DMS153 treated with DMSO at 0.1 percent for 48 hours (cell line): ENCODE data around the gene MCCC1.
"Not testable (repeated sequence)": the region's sequence is repeated elsewhere in the genome, so short reads cannot be mapped to it uniquely, and the experiment has no call there.

Experiments
- DNase-seq: peaks from one replicate; lab custom pipeline; 2025; ENCODE audit not compliant: unreplicated experiment; lab: John Stamatoyannopoulos, UW

Gene MCCC1

DNA sequence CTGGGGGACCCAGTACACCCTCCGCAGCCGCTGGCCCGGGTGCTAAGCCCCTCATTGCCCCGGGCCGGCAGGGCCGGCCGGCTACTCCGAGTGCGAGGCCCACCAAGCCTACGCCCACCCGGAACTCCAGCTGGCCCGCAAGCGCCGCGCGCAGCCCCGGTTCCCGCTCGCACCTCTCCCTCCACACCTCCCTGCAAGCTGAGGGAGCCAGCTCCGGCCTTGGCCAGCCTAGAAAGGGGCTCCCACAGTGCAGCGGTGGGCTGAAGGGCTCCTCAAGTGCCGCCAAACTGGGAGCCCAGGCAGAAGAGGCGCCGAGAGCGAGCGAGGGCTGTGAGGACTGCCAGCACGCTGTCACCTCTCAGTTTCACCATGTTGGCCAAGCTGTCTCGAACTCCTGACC, 4.7 kb upstream of the MCCC1 start:
- not testable (repeated sequence) for DNase-seq

DNA sequence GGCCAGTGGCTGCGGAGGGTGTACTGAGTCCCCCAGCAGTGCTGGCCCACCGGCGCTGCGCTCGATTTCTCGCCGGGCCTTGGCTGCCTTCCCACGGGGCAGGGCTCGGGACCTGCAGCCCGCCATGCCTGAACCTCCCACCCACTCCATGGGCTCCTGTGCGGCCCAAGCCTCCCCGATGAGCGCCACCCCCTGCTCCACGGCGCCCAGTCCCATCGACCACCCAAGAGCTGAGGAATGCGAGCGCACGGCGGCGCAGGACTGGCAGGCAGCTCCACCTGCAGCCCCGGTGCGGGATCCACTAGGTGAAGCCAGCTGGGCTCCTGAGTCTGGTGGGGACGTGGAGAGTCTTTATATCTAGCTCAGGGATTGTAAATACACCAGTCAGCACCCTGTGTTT, 1.7 kb upstream of the MCCC1 start:
- not testable (repeated sequence) for DNase-seq

DNA sequence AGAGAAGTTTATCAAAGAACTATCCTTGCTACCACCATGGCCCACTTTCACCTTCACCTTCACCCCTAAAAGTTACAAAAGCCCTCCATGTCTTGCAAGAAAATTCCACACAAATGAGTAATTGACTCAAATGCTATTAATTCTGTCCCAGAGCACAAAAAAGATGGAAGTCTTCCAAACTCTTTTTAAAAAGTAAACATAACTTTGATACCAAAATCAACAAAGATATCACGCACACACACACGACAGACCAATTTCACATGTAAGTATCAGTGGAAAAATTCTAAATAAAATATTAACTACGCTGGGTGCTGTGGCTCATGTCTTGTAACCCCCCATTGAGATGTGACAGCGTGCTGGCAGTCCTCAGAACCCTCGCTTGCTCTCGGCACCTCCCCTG, 1.1 kb upstream of the MCCC1 start:
- no peak for DNase-seq

DNA sequence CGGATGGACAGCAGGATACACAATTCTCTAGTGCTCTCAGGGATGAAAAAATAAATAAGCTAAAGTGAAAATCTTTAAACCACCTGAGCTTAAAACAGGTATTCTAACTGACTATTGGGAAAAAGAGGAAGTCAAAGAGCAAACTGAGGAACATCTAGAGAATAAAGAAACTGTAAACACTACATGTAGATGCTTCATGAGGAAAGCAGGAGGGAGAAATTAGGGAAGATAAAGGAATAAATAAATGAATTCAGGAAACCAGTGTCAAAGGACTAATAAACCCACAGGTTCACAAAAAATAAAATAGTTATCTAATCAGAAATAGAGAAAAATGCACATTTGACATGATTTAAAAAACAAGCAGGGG, 525 bp upstream of the MCCC1 start:
- DNase-seq, result no peak

DNA sequence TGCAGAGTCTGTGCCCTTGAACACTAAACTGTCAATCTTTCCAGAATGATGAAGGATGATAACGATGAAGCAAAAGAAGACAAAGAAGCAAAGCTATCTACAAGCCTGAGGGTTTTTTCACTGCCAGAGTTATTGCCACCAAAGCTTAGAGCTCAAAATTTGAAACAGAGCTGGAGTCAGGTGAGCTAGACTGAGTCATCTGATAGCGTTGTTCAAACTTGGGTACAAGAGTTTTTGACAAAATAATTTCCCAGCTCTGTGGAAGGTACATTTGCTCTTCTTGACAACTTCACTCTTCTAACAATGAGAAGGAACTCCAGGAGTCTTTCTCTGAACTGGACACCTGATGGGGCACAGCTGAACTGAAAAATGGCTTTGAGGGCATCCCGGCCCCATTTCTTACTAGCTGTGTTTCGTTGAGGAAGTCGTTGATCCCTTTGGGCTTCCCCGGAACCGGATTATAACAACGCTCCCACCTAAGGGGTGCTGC, 715 bp downstream of the MCCC1 start:
- DNase-seq, result no peak

DNA sequence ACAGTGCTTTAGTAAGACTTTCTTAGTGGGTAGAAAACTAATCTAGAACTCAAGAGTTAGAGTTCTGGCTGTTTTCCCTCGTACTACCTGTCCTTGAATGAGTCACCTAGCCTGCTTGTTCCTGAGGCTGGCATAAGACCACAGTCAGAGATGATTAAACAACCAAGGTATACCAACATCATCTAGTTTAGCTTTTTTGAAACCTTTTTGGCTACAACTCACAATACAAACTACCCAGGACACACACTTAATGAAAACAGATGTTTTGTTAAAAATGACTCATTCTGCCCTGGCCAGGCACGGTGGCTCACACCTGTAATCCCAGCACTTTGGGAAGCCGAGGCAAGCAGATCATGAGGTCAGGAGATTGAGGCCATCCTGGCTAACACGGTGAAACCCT, 4.6 kb downstream of the MCCC1 start:
- no peak for DNase-seq

DNA sequence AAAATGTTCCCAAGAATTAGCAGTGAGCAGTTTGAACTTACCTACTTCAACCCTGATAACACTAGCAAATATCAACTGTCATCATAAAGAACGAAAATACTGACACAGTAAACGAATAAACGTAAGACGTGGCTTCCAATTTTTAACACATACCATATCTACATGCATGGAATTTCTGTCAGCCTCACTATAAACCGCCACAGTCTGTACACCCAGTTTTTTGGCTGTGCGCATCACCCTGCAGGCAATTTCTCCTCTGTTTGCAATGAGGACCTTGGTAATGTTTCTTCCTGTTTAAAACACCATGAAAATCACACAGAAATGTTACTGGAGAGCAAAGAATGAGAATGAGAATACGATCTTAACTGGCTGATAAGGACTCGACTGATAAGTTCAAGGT, 7.0 kb downstream of the MCCC1 start:
- no peak for DNase-seq

DNA sequence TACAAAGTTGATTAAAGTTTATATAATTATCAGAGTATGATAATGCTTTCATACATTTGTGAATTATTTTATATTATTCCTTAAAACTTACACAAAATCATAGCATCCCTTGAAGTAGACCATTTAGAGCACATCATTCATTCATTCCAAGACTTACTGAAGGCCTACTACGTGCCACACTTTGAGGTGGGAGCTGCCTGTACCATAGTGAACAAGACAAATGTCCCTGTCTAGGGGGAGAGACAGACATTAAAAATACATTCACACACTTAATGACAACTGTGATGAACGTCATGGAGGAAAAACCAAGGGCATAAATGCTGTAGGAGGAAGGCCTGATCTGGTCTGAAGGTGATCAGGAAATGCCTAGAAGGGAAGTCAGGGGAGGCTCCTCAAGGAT, 12.1 kb downstream of the MCCC1 start:
- DNase-seq, result no peak

DNA sequence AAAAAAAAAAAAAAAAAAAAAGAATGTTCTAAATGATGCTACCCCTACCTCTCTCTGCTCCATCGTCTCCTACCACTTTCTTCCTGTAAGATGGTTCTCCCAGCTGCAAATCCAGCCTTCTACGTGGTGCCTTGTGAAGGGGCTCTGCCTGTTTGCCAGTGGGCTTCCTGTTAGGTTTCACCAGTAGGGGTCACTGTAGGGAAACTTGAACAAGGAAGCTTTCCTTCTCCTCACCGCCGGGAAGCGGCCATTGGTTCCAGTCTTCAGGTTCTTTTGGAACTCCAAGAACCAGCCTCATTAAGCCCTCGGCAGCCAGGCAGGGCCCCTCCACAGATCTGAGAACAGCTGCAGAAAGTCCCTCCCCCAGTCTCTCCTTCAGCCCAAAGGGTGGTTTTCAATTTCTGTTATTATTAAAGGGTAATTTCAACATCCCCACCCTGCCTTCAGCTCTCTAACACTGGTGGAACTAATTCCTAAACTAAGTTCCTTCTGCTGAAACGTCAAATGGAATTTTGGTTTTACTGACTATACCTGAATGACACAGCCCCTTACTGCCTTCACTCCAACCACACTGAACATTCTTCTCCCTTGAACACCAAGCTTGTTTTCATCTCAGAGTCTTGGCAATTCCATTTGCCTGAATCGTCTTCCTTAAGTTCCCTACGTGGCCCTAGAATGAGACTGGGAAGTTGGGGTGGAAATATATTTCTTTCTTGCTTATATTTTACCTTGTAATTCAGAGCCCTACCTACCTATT, 13.5 kb downstream of the MCCC1 start:
- DNase-seq, result no peak

DNA sequence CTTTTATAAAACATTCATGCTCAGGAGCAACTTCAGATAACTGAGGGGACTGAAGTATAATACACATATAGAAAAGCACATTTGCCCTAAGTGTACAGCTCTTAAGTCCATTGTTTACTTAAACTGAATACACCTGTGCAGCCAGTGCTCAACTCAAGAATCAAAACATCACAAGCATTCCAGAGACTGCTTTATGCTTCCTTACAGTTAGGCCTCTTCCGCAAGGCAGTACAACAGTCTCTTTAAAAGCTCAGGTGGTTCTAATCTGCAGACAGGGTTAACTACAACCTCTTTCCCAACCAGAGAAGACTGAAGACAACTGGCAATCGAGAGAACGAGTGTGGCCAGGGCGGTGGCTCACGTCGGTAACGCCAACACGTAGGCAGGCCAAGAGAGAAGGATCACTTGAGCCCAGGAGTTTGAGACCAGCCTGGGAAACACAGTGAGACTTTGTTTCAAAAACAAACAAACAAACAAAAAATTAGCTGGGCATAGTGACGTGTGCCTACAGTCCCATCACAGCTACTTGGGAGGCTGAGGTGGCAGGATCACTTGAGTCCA, 16.9 kb downstream of the MCCC1 start:
- DNase-seq, result no peak

DNA sequence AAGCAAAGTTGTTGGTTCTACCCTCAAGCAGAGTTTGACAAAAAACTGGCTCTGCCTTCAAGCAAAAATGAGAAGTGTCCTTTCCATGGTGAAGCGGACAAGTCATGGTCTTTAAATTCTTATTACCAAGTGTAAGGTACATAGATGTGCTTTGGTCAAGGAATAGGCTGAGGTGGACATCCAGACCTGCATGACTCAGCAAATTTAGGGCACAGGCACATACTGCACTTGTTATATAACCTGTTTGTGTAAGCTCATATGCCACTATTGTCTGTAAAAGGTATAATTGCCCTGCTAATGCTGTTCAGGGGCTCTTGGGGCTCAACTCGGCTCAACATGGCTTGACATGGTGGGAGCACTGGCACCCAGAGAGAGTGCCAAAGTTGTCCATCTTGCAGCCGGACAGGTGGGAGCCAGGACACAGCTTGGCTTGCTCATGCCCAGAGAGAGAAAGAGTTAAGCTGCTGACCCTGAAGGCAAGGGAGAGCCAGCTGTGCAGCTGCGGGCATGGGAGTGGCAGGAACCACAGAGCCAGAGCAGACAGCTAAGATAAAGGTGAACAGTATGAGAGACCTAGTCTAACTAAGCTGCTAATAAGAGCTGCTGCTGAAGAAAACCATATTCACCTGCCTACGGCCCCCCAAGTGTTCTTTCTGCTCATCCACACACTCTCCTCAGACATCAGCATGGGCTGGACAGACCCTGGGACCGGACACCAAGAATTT, 17.7 kb downstream of the MCCC1 start:
- no peak for DNase-seq

DNA sequence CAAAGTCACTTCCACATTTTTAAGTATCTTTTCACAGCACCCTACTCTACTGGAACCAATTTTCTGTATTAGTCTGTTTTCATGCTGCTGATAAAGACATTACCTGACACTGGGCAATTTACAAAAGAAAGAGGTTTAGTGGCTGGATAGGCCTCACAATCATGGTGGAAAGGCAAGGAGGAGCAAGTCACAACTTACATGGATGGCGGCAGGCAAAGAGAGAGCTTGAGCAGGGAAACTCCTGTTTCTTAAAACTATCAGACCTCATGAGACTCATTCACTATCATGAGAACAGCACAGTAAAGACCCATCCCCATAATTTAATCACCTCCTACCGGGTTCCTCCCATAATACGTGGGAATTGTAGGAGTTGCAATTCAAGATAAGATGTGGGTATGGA, 18.7 kb downstream of the MCCC1 start:
- no peak for DNase-seq

DNA sequence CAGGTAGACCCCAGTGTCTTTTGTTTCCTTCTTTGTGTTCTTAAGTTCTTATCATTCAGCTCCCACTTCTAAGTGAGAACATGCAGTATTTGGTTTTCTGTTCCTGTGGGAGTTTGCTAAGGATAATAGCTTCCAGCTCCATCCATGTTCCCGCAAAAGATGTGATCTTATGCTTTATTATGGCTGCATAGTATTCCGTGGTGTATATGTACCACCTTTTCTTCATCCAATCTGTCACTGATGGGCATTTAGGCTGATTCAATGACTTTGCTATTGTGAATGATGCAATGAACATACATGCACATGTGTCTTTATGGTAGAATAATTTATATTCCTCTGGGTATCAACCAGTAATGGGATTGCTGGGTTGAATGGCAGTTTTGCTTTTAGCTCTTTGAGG, 24.4 kb downstream of the MCCC1 start:
- no peak for DNase-seq

DNA sequence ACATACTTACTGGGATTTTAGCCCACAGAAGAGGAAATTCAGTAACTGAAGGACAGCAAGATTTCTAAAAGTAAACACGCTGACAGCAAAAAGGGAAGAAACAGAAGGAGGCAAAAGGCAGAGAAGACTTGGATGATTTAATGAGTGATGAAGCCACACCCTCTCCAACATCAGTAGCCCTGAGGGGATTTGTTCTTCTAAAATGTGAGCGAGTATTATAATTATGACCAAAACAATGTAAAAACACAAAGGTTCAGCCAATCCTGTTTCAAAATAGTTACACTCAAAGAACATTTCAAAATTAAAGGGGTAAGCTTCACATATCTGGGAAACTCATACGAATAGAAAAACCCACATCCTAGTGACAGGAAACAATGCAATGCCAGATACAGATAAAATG, 25.0 kb downstream of the MCCC1 start:
- no peak for DNase-seq

DNA sequence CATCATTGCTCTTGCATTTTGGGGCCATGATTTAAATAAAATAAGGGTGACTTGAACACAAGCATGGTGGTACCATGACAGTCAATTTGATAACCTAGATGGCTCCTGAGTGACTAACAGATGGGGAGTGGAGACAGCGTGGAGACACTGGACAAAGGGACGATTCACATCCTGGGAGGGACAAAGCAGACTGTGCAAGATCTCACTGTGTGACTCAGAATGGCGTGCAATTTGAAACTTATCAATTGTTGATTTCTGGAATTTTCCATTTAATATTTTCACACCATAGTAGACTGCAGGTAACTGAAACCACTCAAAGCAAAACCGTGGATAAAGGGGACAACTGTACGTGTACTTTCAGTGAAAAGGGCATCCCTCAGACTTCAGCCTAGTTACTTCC, 25.5 kb downstream of the MCCC1 start:
- DNase-seq, result no peak

DNA sequence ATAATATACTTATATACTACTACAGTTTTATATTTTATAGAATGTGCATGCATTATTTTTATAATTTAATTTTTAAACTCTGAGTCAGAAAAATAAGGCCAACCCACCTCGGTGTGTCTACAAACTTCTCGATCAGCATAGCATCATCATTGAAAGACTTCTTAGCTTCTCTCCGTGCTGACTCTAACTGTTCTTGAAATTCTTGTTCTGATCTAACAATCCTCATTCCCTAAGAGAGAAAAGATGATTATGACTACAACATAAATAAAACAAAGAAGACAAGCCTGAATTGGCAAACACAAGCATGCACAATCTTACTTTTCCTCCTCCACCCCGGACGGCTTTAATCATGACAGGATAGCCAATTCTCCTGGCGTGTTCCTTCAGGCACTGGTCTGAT, 28.4 kb downstream of the MCCC1 start:
- DNase-seq, result no peak

DNA sequence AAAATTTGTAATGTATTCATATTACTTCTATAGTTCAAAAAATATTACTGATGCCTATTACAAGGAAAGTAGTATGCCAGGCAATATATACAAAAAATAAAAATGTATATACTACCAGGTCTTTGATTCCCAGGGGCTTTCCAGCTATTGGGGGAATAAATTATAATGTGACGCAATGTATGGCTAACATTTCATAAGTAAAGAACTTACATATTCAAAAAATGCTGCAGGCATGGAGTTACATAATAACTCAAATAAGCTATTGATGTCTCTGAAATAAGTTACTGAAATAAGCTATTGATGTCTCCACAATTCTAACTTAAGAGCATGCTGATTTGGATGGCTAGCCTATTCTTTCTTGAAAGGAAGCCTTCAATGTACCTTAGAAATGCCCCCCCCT, 30.2 kb downstream of the MCCC1 start:
- DNase-seq, result no peak

DNA sequence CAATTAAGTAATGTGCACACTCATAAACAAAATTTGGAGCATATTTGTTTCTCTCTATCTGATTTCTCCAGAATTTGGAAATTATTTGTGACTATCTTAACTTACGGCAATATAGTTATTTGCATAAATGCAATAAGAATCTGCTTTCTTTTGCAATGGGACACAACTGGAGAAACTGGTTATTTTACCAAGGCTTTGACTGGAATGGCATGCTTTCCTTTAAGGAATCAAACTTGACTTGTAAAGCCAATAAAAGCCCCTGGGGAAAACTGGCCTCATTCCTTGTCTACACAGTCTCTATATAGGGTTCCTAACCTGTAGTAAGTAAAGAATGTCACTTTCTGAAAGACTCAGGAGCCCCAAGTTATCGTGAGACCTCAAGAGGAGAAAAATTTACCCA, 32.4 kb downstream of the MCCC1 start:
- not testable (repeated sequence) for DNase-seq

DNA sequence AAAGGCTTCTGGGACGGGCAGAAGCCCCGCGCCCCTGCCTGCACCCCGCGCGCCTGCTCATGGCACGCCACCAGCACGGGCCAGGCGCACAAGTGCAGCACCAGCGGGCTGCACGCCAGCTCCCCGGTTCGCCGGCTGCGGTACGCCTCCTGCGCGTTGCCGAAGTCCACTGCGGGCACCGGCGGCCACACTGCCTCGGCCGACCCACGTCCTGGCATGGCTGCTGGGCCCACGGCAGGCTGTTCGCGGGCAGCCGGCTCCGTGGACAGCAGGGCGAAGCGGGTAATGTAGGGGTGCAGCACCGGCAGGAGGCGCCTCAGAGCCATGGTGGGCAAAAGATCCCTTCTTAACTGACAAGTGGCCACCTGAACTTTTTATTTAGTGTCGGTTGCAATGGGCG, 34.8 kb downstream of the MCCC1 start:
- DNase-seq, result no peak

DNA sequence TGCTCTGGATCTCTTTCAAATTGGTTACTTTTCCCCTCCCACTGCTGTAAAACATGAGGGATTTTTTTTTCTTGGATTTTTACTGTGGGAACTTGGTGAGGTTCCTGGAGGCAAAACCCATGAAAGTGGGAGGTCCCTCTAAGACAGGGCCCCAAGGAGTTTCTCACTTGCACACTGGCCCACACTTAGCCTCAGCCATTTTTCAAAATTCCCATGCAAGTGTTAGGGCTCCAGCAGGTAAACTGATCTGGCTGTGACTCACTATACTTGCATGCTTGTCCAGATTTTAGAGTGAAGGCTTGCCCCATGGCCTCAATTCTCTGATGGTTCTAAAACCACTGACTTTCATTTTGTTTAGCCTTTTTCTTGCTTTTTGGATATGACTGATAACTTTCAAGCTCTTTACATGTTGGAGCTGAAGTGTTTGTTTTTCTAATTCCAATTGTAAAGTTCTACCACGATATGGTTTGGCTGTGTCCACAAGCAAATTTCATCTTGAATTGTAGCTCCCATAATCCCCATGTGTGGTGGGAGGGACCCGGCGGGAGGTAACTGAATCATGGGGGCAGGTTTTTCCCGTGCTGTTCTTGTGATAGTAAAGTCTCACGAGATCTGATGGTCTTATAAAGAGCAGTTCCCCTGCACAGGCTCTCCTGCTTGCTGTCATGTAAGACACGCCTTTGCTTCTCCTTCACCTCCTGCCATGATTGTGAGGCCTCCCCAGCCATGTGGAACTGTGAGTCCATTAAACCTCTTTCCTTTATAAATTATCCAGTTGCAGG, 37.7 kb downstream of the MCCC1 start:
- no peak for DNase-seq

DNA sequence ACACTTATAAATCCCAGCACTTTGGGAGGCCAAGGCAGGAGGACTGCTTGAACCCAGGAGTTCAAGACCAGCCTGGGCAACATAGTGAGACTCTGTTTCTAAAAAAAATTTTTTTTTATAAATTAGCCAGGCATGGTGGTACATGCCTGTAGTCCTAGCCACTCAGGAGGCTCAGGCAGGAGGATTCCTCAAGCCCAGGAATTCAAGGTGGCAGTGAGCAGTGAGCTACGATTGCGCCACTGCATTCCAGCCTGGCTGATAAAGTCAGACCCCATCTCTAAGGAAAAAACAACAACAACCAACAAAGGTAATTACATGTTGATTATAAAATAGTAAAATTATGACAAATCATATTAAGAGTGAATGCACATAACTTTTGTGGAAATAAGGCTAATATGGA, 40.9 kb downstream of the MCCC1 start:
- no peak for DNase-seq

DNA sequence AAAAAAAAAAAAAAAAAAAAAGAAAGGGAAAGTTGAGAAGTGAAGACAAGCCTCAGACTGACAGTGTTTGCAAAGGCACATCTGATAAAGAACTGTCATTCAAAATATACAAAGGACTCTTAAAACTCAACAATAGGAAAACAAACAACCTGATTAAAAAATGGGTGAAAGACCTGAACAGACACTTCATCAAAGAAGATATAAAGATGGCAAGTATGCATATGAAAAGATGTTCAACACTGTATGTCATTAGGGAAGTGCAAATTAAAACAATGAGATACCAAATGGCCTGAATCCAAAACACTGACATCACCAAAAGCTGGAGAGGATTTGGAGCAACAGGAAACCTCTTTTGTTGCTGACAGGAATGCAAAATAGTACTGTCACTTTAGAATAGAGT, 48.6 kb downstream of the MCCC1 start:
- no peak for DNase-seq
